ENCODE results near the gene TSPAN18. TPM values are rescaled to one million over a fixed set of nuclear protein-coding genes. Genes with fewer than 3 reads are reported as not detected.

TSPAN18 gene
- total and polyA plus RNA-seq, 8 donors: 0.69 to 2.7 (median 1.5) TPM

- H3K36me3 ChIP-seq: no peaks in the 10 kb centered on the region
- no peaks in the 10 kb centered on the region for H3K27me3 ChIP-seq
- H3K9me3 ChIP-seq: no peaks in the 10 kb centered on the region
- no peak overlapping the region for H3K4me3 ChIP-seq
- peaks cover 38 to 49% (median 44%) of the 10 kb centered on the region in 3 donors for H3K4me1 ChIP-seq
- intact Hi-C loops (cut with DNase I): no loop called here
- DNase-seq: peak; percentile 77 to 91 (median 88)
- TF ChIP-seq CTCF (IDR thresholded peaks at IDR 0.05): no peak
- peak; percentile 76 to 85 (median 82) for ATAC-seq
- WGBS, 2 donors: 34 to 36% methylated on average over 24 of the region's 24 CpGs
- peak overlapping the region; percentile 60 to 95 (median 88) for H3K27ac ChIP-seq
- FAIRE-seq: no peak
Observed at GRCh38 chr11:44979543-44980399, 253.0 kb downstream of the TSPAN18 start.

- TF ChIP-seq CTCF (IDR thresholded peaks at IDR 0.05): no peak
- Histone ChIP-seq H3K4me3 (no peak overlapping the region), H3K36me3 (no peaks in the 10 kb centered on the region), H3K9me3 (no peaks in the 10 kb centered on the region), H3K27me3 (no peaks in the 10 kb centered on the region), H3K27ac (peak overlapping the region; percentile 60 to 95 (median 88)), H3K4me1 (peaks cover 38 to 49% (median 44%) of the 10 kb centered on the region in 3 donors)
- no peak for ATAC-seq
- FAIRE-seq: no peak
- peak in 1 of 6 donors; percentile 48 for DNase-seq
- 72 to 77% methylated on average over 15 of the region's 15 CpGs for WGBS, 2 donors
- intact Hi-C loops (cut with DNase I): no loop called here
Observed at GRCh38 chr11:44980533-44981427, 254.0 kb downstream of the TSPAN18 start.

Other genes with a start within 250 kb of the TSPAN18 start
- 10 to 100 TPM; 26.5 to 45.6 (median 32.5) TPM for gene CD82, start 161.3 kb upstream of the TSPAN18 start, total RNA-seq
- 10 to 100 TPM; 29.1 to 64.6 TPM for gene CD82, start 161.3 kb upstream of the TSPAN18 start, polyA plus RNA-seq
- gene TP53I11, start 223.9 kb downstream of the TSPAN18 start, total RNA-seq: 10 to 100 TPM; 22.3 to 40.2 (median 30.5) TPM
- 10 to 100 TPM; 18.8 to 29.2 TPM for gene TP53I11, start 223.9 kb downstream of the TSPAN18 start, polyA plus RNA-seq

Measured in pancreas (tissue), 10 donors.